ENCODE results near the gene SYDE2. TPM values are rescaled to one million over a fixed set of nuclear protein-coding genes. Genes with fewer than 3 reads are reported as not detected.

The SYDE2 gene
- total RNA-seq, 3 donors from 2014 or later (not counting 1 experiment from before 2014, with no cell fraction given): 0.11 to 0.35 TPM; not detected in 1

GRCh38 chr1:85121744-85122143, 79.1 kb downstream of the SYDE2 start:
- WGBS (ENCODE audit: insufficient coverage): 77% methylated on average over 2 of the region's 4 CpGs
- H3K9me3 ChIP-seq (ENCODE audit: control insufficient read depth, insufficient read depth, low read length): no peaks in the 10 kb centered on the region
- Mint-ChIP-seq H3K36me3 (no peaks in the 10 kb centered on the region), H3K4me1 (no peaks in the 10 kb centered on the region), H3K9me3 (no peaks in the 10 kb centered on the region), H3K27ac (no peak overlapping the region), H3K4me3 (no peak overlapping the region), H3K27me3 (ENCODE audit: low read depth in 2 of 2) (peaks cover 0 to 9% of the 10 kb centered on the region in 2 donors)
- H3K4me1 ChIP-seq (ENCODE audit: control insufficient read depth, insufficient read depth, low read length): no peaks in the 10 kb centered on the region
- no peaks in the 10 kb centered on the region for H3K27me3 ChIP-seq (ENCODE audit: control insufficient read depth, insufficient read depth, low read length)
- intact Hi-C loops (cut with micrococcal nuclease): no loop called here
- H3K4me3 ChIP-seq (ENCODE audit: low read length): no peak overlapping the region
- no peak overlapping the region for H3K27ac ChIP-seq (ENCODE audit: low read length)
- no peak for TF ChIP-seq CTCF (IDR thresholded peaks at IDR 0.05)
- H3K36me3 ChIP-seq (ENCODE audit: control insufficient read depth, insufficient read depth, low read length): no peaks in the 10 kb centered on the region
- no peak for ATAC-seq
- DNase-seq: no peak

- Mint-ChIP-seq H3K36me3 (no peaks in the 10 kb centered on the region), H3K9me3 (no peaks in the 10 kb centered on the region), H3K4me1 (no peaks in the 10 kb centered on the region), H3K4me3 (no peak overlapping the region), H3K27ac (no peak overlapping the region), H3K27me3 (ENCODE audit: low read depth in 2 of 2) (peaks cover 0 to 10% of the 10 kb centered on the region in 2 donors)
- no peak for TF ChIP-seq CTCF (IDR thresholded peaks at IDR 0.05)
- Histone ChIP-seq H3K4me1 (ENCODE audit: control insufficient read depth, insufficient read depth, low read length) (no peaks in the 10 kb centered on the region), H3K36me3 (ENCODE audit: control insufficient read depth, insufficient read depth, low read length) (no peaks in the 10 kb centered on the region), H3K27me3 (ENCODE audit: control insufficient read depth, insufficient read depth, low read length) (no peaks in the 10 kb centered on the region), H3K27ac (ENCODE audit: low read length) (no peak overlapping the region), H3K9me3 (ENCODE audit: control insufficient read depth, insufficient read depth, low read length) (no peaks in the 10 kb centered on the region), H3K4me3 (ENCODE audit: low read length) (no peak overlapping the region)
- 100% methylated on average over 1 of the region's 1 CpG for WGBS (ENCODE audit: insufficient coverage)
- intact Hi-C loops (cut with micrococcal nuclease): no loop called here
- no peak for ATAC-seq
- DNase-seq: no peak
Observed at GRCh38 chr1:85118751-85119150, 82.1 kb downstream of the SYDE2 start.

- ATAC-seq: no peak
- H3K4me1 ChIP-seq (ENCODE audit: control insufficient read depth, insufficient read depth, low read length): no peaks in the 10 kb centered on the region
- H3K36me3 ChIP-seq (ENCODE audit: control insufficient read depth, insufficient read depth, low read length): no peaks in the 10 kb centered on the region
- no peak for TF ChIP-seq CTCF (IDR thresholded peaks at IDR 0.05)
- H3K4me3 ChIP-seq (ENCODE audit: low read length): no peak overlapping the region
- H3K9me3 ChIP-seq (ENCODE audit: control insufficient read depth, insufficient read depth, low read length): no peaks in the 10 kb centered on the region
- no peaks in the 10 kb centered on the region for H3K9me3 Mint-ChIP-seq
- H3K4me3 Mint-ChIP-seq: no peak overlapping the region
- intact Hi-C loops (cut with micrococcal nuclease): no loop called here
- no peaks in the 10 kb centered on the region for H3K4me1 Mint-ChIP-seq
- no peaks in the 10 kb centered on the region for H3K36me3 Mint-ChIP-seq
- H3K27ac Mint-ChIP-seq: no peak overlapping the region
- no peak for DNase-seq
- no peaks in the 10 kb centered on the region for H3K27me3 ChIP-seq (ENCODE audit: control insufficient read depth, insufficient read depth, low read length)
- no peak overlapping the region for H3K27ac ChIP-seq (ENCODE audit: low read length)
- H3K27me3 Mint-ChIP-seq (ENCODE audit: low read depth in 2 of 2): peaks cover 0 to 10% of the 10 kb centered on the region in 2 donors
Observed at GRCh38 chr1:85116856-85117255, 84.0 kb downstream of the SYDE2 start.

- Mint-ChIP-seq H3K4me1 (no peaks in the 10 kb centered on the region), H3K4me3 (no peak overlapping the region), H3K9me3 (no peaks in the 10 kb centered on the region), H3K27ac (no peak overlapping the region), H3K36me3 (no peaks in the 10 kb centered on the region), H3K27me3 (ENCODE audit: low read depth in 2 of 2) (peaks cover 0 to 8% of the 10 kb centered on the region in 2 donors)
- TF ChIP-seq CTCF (IDR thresholded peaks at IDR 0.05): no peak
- no peak overlapping the region for H3K27ac ChIP-seq (ENCODE audit: low read length)
- H3K36me3 ChIP-seq (ENCODE audit: control insufficient read depth, insufficient read depth, low read length): no peaks in the 10 kb centered on the region
- no peaks in the 10 kb centered on the region for H3K9me3 ChIP-seq (ENCODE audit: control insufficient read depth, insufficient read depth, low read length)
- 92% methylated on average over 2 of the region's 2 CpGs for WGBS (ENCODE audit: insufficient coverage)
- DNase-seq (no peak), ATAC-seq (no peak)
- intact Hi-C loops (cut with micrococcal nuclease): no loop called here
- H3K4me1 ChIP-seq (ENCODE audit: control insufficient read depth, insufficient read depth, low read length): no peaks in the 10 kb centered on the region
- H3K27me3 ChIP-seq (ENCODE audit: control insufficient read depth, insufficient read depth, low read length): no peaks in the 10 kb centered on the region
- H3K4me3 ChIP-seq (ENCODE audit: low read length): no peak overlapping the region
Observed at GRCh38 chr1:85115933-85116332, 84.9 kb downstream of the SYDE2 start.
